Raji (cell line): ENCODE data around the gene KIF5C.

Experiments used
- POLR2A ChIP-seq: IDR thresholded peaks from 2 replicates; pipeline ENCODE4 v1.6.1; 2011; ENCODE audit warnings: low read depth, low read length, control low read depth; ENCODE audit not compliant: insufficient read depth

Gene KIF5C

DNA sequence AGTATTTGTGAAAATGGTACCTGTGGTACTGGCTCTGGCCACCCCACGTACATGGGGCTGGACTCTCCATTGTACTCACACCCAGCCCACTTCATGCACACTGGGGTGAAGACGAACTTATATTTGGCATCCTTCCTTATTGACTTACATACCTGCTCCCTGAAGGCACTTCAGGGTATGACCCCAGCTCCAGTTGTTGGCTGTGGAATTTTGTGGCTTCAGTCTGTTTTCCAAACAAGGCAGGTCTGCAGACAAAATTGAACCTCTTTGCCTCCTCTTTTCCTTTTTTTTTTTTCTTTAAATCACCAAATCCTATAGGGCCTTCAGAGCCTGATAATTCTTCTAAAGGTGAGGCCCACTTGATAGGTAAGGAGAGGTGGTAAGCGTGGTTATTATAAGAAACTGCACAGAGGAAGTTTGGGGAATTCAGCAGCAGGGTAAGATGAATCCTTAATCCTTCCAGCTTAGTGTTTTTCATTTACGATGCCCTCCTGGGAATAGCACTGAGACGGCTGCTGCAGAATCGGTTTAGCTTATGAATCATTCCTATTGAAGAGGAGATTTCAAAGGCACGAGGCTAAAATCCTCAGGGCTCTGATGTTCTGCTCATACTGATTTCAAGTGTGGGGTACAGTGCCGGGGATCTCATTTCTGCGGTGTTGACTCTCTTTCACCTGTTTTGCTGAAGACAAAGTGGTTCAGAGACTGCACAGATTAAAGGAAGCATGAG, 55.2 kb downstream of the KIF5C start:
- no peak for TF ChIP-seq POLR2A

DNA sequence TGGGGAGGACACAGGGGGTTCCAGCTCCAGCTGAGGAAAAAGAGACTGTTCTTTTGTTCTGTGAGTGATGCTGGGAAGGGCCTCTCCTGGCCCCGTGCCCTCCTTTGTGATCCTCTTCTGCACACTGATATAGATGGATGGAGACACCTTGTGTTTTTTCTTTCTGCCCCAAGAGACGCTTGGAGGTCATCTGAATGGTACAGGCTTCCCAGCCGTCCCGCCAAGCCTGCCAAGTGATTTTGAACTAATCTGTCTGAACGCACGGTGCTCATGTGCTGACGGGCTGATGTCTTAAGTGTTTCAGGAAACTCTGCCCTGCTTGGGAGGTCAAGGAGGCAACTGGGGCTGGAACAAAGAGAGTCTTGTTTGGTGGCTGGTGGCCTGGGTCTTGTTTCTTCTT, 57.5 kb downstream of the KIF5C start:
- TF ChIP-seq POLR2A = no peak

DNA sequence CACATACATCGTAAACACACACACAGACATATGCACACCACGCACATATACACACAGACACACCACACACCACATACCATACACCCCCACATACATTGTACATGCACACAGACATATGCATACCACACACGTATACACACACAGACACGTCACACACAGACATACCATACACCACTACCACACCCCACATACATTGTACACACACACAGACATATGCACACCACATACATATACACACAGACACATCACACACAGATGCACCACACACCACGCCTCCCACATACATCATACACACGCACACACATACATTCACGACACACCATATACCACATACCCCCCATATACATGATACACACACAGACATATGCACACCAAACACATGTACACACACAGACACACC, 58.4 kb downstream of the KIF5C start:
- TF ChIP-seq POLR2A = no peak

DNA sequence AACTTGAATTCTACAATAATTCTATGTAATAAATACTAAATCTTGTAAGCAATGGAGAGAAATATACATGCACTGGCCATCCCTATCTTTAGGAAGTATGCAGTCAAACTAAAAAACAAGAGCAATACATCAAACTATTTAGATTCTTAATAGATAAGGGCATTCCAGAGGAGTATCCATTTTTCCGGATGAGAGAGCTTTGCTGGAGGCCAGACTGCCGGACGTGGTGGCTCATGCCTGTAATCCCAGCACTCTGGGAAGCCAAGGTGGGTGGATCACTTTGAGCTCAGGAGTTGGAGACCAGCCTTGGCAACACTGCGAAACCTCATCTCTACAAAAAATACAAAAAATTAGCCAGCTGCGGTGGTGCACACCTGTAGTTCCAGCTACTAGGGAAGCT, 60.8 kb downstream of the KIF5C start:
- TF ChIP-seq POLR2A = no peak

DNA sequence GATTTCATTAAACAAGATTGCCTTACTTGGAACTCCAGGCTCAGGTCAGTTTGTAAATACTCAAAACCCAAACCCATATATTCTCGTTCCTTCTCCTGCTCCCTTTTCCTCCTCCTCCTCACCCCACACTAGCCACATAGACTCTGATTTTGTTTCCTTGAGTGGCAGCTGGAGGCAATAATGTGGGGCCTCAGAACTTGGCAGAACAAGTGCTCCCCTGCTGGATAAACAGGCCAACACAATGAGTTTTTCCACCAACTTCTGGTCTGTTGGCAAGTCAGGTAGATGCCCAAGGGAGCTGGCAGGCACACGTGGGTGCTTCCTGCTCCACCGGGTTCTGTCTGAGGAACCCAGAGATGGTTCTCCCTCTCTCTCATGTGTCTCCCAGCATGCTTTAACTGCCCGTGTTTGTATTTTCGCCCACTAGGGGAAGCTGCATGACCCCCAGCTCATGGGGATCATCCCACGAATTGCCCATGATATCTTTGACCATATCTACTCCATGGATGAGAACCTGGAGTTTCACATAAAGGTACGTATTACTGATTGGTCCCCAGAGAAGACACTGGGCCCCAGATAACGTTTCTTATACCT, 61.9 kb downstream of the KIF5C start:
- no peak for TF ChIP-seq POLR2A

DNA sequence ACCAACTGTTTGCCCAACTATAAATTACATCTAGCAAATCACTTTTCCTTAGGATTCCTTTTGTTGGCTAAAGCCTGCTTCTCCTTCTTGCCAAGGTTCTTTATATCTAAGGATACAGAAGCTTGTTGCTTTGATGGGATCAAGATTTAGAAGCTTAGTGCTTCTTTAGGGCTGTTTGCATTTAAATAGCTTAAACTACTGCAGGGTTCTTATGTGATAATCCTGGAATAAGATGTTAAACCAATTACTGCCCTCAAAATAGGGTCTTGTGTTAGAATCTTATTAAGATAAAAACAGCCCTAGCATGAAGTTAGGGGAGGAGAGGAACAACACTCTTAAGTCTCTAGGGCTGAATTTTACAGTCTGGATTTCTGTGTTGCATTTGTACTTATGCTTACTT, 64.2 kb downstream of the KIF5C start:
- no peak for TF ChIP-seq POLR2A

DNA sequence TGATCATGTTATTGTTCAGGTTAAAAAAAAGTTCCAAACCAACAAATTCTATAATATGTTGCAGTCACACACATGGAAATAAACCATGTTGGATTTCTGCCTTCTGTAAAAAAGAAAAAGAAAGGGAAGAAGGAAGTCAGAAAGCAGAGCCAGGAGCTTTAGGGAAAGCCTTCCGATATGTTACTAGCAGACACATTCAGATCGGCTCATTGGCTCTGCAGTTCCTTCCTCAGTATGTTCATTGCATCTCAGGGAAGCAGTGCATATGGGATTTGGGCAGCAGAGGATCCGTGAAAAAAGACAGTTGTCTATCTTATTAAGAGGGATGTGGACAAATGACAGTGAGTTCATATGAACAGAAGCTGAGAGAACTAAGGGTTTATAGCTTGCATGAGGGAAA, 68.1 kb downstream of the KIF5C start:
- no peak for TF ChIP-seq POLR2A

DNA sequence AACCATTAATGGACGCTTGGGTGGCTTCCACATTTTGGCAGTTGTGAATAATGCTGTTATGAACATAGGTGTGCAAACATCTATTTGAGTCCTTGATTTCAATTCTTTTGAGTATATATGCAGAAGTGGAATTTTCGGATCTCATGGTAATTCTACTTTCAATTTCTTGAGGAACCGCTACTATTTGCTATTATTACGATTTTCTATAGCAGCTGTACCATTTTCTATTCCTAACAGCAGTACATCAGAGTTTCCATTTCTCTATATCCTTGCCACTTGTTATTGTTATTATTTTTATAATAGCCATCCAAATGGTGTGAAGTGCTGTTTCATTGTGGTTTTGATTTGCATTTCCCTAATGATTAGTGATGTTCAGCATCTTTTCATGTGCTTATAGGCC, 69.5 kb downstream of the KIF5C start:
- no peak for TF ChIP-seq POLR2A

DNA sequence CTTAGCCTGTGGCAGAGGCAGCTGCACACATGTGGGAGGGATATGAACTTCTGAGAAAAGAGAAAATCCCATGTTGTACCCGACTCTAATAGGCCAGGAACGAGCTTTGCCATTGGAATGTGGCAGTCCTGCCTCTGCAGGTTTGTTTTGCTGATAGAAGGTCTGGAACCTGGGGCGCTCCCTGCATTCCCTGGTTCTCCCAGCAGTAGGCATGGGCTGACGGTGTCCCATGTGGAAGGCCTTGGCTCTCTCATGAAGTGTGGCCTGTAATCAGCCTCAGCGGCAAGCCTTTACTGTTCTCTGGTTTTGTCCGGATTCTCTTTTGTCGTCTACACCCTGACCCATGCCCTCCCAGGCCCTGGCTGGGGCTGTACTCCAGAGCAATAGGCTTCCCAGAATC, 72.3 kb downstream of the KIF5C start:
- no peak for TF ChIP-seq POLR2A

DNA sequence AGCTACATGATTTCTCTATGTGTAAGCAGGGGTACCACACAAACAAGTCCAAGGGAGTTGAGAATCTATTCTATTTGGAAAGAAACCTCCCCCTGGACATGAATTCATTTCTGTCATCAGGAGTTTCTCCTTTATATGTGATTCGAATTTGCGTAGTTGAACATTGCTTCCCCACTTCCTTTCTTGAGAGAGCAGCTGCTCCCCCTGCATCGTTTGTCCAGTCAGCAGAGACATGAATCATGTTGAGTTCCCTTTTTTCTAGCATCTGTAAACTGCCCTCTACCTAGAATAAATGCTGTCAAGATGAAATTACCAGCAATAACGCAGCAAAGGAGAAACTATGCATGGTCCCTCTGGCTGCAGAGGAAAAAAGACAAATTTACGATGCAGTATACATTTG, 73.8 kb downstream of the KIF5C start:
- no peak for TF ChIP-seq POLR2A

DNA sequence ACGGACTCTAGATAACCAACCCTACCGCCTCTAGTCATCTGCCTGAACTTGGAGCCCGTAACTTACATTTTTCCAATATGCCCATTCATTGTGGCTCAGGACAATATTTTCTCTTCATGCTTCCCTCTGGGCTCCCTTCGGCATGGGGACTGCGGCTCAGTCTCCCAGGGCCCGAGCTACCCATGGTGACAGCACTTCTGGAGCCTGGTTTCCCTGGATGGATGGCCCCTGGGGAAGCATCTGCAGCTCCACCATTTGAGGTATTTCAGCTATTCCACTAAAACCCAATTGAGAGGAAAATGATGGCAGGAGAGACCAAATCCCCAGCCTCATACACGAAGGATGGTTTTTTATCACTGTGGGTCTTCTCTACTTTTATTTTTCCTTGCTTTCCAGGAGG, 74.3 kb downstream of the KIF5C start:
- no peak for TF ChIP-seq POLR2A

DNA sequence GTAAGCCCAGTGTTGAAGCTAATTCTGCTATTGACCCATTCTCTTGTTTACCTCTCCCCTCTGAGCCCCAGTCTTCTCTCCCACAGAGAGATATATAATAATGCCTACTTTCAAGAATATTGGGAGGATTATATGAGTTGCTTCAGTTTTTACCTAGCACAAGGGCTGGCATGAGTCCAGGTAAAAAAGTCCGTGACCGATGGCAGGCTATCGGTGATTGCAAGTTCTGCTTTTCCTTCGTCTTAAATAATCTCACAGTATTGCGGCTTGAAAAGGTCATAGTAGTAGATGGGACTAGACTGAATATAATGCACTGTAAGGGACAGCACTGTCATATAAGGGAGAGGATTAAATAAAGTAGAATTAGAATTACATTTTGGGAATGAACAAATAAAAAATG, 77.6 kb downstream of the KIF5C start:
- TF ChIP-seq POLR2A = no peak

DNA sequence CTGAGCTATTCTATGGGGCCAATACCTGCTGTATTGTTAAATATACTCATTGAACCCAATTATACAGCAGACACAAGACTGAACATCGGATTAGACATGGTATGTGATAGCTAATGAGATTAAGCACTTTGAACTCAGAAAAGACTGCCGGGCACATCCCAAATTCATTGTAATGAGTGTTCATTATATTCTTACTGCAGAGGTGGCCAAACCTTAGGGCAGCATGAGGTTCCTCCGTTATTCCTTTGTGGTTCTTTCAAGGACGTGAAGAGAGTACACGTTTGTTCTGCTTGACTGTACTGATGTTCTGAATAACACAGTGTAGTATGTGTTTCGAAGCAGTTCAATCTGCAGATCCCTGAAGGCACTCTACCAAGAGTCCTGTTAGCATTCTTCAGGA, 78.4 kb downstream of the KIF5C start:
- no peak for TF ChIP-seq POLR2A

DNA sequence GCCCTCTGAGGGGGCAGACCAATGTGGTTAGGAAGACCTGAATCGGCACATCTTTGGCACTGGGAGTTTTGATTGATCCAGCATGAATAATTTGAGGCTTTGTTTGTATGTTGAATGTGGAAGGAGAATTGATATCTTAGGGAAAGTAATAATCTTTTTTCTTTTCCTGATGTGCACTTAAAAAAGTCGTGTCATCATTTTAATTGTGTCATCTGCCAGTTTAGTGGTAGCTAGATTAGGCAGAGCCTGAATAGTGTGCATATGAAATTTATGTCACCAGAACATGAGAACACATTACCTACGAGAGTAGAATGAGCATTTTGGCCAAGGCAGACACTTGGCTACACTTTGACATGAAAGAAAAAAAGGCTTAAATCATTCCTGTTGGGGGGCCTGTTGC, 79.5 kb downstream of the KIF5C start:
- TF ChIP-seq POLR2A = no peak

DNA sequence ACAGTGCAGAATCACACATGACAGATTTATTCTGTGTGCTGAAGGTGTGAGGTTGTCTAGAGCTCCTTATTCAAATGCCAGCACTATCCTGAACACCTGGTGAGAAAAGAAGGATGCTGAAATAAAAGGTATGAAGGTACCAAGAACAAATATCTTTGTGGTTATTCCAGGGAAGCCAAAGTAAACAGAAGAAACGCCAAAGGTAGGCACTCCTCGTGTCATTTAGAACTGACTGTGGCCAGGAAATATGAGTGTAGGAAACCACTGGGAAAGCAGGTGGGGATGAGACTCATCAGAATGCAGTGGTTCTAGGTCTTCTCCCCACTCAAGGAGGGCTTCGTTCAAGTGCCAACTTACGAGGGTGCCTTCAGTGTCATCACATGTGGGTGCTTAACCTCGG, 80.8 kb downstream of the KIF5C start:
- TF ChIP-seq POLR2A = no peak

DNA sequence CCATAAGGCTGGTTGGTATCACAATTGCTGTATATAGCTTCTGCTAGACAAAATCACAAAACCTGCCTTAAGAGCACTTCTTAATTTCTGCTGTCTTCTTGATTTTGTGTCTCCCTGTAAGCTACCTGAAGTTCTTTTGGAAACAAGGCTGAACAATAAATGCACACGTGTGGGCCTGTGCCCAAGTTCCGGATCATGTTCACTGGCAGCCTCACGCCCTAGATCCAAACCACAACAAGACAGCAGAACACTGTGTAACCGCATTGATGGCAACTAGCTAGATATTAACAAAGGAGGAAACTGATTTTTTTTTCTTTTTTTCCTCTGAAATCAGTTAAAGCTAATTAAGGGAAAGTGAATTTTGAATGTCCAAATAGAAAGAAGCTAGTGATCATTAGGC, 82.0 kb downstream of the KIF5C start:
- no peak for TF ChIP-seq POLR2A

DNA sequence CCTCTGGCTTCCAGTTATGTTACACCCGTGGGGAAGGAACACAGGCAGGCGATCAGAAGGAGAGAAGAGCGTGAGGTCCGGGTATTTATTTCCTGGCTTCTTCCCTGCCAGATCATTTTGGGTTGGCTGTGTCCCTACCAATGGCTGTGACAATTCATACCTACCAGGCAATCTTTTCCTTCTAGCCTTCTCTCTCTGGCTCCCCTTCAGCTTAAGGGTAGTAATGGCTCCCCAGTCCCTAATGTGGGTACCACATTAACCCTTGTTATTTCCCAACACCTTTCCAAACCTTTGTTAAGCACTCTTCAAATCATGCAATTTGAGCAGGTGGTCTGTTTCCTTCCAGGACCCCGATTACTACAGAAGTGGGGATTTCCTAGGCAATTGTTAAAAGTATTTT, 84.7 kb downstream of the KIF5C start:
- no peak for TF ChIP-seq POLR2A
